Endothelial cell of umbilical vein (primary cell): Measurements from ENCODE around the gene TBC1D5. TPM values are rescaled to one million over a fixed set of nuclear protein-coding genes. Genes with fewer than 3 reads are reported as not detected.

ENCODE experiments used
- BruUV-seq: library from RNA; stranded (reverse); fragments of 400-500 nt; replicated peaks from 2 replicates; lab custom pipeline; 2021; lab: Mats Ljungman, UMichigan
- CTCF ChIA-PET: fragments of 300-600, 350-600 bp; sonication (Branson Sonifier 250); formaldehyde crosslinking; loops from one replicate; lab custom pipeline; 2021; ENCODE audit warnings: antibody characterized with exemption, inconsistent platforms; lab: Charles Lee
- POLR2A ChIA-PET: fragments of 300-600, 350-600 bp; sonication (Branson Sonifier 250); formaldehyde crosslinking; loops from one replicate; lab custom pipeline; 2021; ENCODE audit warnings: antibody characterized with exemption, inconsistent platforms; lab: Charles Lee
- DNase-seq: peaks from one replicate; pipeline ENCODE4 v3.0.0-alpha.2; 2011; ENCODE audit warnings: low read depth, low spot score
- FAIRE-seq: peaks from 2 replicates; lab custom pipeline; 2011; peaks lifted over from hg19 to GRCh38; lab: Jason Lieb, UNC
- H2AFZ ChIP-seq: 2 replicates; pipeline ENCODE4 v1.6.0; 2012; ENCODE audit warnings: low read depth, low read length, control low read depth, inconsistent platforms
- H3K27ac ChIP-seq: 2 replicates; pipeline ENCODE4 v1.5.1; 2011; ENCODE audit warnings: low read depth, mild to moderate bottlenecking, control low read depth, low read length, moderate library complexity; ENCODE audit not compliant: insufficient read depth
- H3K27me3 ChIP-seq, 2 experiments: 2 replicates each; pipeline versions ENCODE4 v1.6.0 to v1.6.1; 2011; ENCODE audit warnings: low read length in 2 of 2, mixed read lengths in 1 of 2; ENCODE audit not compliant: control insufficient read depth in 2 of 2, insufficient read depth in 2 of 2
- H3K36me3 ChIP-seq, 2 experiments: 2 replicates in 1 of 2; 3 replicates in 1 of 2; pipeline ENCODE4 v1.5.1; 2011; ENCODE audit warnings: low read length in 2 of 2, mild to moderate bottlenecking in 1 of 2, moderate library complexity in 1 of 2; ENCODE audit not compliant: control insufficient read depth in 2 of 2, insufficient read depth in 2 of 2; ENCODE audit errors: extremely low read depth in 1 of 2
- H3K4me1 ChIP-seq: 3 replicates; pipeline ENCODE4 v1.5.1; 2011; ENCODE audit warnings: mild to moderate bottlenecking, low read length; ENCODE audit not compliant: control insufficient read depth, insufficient read depth; ENCODE audit errors: extremely low read depth
- H3K4me2 ChIP-seq: 2 replicates; pipeline ENCODE4 v1.6.1; 2011; ENCODE audit warnings: low read length, control low read depth, mixed read lengths; ENCODE audit not compliant: insufficient read depth
- H3K4me3 ChIP-seq, 3 experiments: fragments of 200-600 bp in 1 of 3; sonication (generic), shearing (Covaris generic) in 1 of 3; replicated peaks in 1 of 3; 2 replicates each; pipeline ENCODE4 v1.5.1; 2011 to 2016; ENCODE audit warnings: control low read depth in 3 of 3, low read length in 3 of 3, mild to moderate bottlenecking in 2 of 3, inconsistent platforms in 1 of 3, low read depth in 1 of 3, moderate library complexity in 1 of 3; ENCODE audit not compliant: insufficient read depth in 1 of 3
- H3K79me2 ChIP-seq: 2 replicates; pipeline ENCODE4 v1.6.0; 2012; ENCODE audit warnings: low read length, inconsistent platforms; ENCODE audit not compliant: control insufficient read depth, insufficient read depth
- H3K9ac ChIP-seq: replicated peaks from 2 replicates; pipeline ENCODE3; 2011; ENCODE audit warnings: low read length, control low read depth; ENCODE audit not compliant: insufficient read depth; ENCODE audit errors: extremely low read depth
- H3K9me1 ChIP-seq: replicated peaks from 3 replicates; pipeline ENCODE4 v1.6.0; 2011; ENCODE audit warnings: mild to moderate bottlenecking, low read length; ENCODE audit not compliant: control insufficient read depth, insufficient read depth; ENCODE audit errors: extremely low read depth
- H3K9me3 ChIP-seq: replicated peaks from 2 replicates; pipeline ENCODE4 v1.5.1; 2012; ENCODE audit warnings: low read length, inconsistent platforms; ENCODE audit not compliant: control insufficient read depth, insufficient read depth
- H4K20me1 ChIP-seq: replicated peaks from 2 replicates; pipeline ENCODE3; 2011; ENCODE audit warnings: mild to moderate bottlenecking, low read length; ENCODE audit not compliant: control insufficient read depth, insufficient read depth; ENCODE audit errors: extremely low read depth
- CTCF ChIP-seq, 2 donors: IDR thresholded peaks; 1 replicate in 1 of 2; 2 replicates in 1 of 2; pipeline ENCODE4 v1.5.1; 2011; ENCODE audit warnings: low read length in 2 of 2, mild to moderate bottlenecking in 2 of 2, moderate library complexity in 2 of 2, control low read depth in 1 of 2, inconsistent platforms in 1 of 2, low read depth in 1 of 2; ENCODE audit not compliant: insufficient read depth in 1 of 2; ENCODE audit errors: extremely low read depth in 1 of 2
- MAX ChIP-seq: IDR thresholded peaks from 2 replicates; pipeline ENCODE4 v1.6.1; 2011; ENCODE audit not compliant: insufficient read depth, insufficient read length
- POLR2A ChIP-seq: IDR thresholded peaks from 2 replicates; pipeline ENCODE4 v1.6.1; 2012; ENCODE audit warnings: low read depth, mild to moderate bottlenecking, control low read depth, low read length
- dilution Hi-C: fragments of 300-500 bp; cut with MboI; formaldehyde crosslinking; loops from one replicate; pipeline ENCODE4 v1.15.0; 2019; ENCODE audit warnings: low sequenced_read_pairs; ENCODE audit not compliant: extremely low pct_ligation_motif_present
- intact Hi-C: fragments of 100-400 bp; cut with micrococcal nuclease; formaldehyde crosslinking; loops from one replicate; pipeline ENCODE4 v1.10.0; 2022
- polyA plus RNA-seq, 4 experiments: library from polyadenylated mRNA; depleted of rRNA in 3 of 4; stranded (reverse) in 3 of 4; unstranded in 1 of 4; fragments of >200 nt; gene quantifications; 2 replicates each; pipeline versions ENCODE4 v1.2.1 to v1.2.3, GENCODE V29; 2011 to 2012; ENCODE audit warnings: missing spikeins in 1 of 4
- total RNA-seq: library from RNA; stranded (reverse); gene quantifications from 2 replicates; pipeline ENCODE4 v1.2.3, GENCODE V29; 2021

TBC1D5 gene
- total and polyA plus RNA-seq, 2 donors (not counting 3 experiments of a cell fraction or from before 2014, with no cell fraction given): 17.5 to 44.7 TPM

GRCh38 chr3:17175187-17175807 is 567.1 kb downstream of the TBC1D5 start:
- no peaks in the 10 kb centered on the region for H3K4me1 ChIP-seq
- H3K4me2 ChIP-seq: no peak overlapping the region
- no peaks in the 10 kb centered on the region for H3K27me3 ChIP-seq
- ChIA-PET POLR2A (no interaction called here), CTCF (interaction anchor here (0.6 to 1.0 kb wide), 4 partner anchors 9 to 291 kb away, joined by 3 to 4 read pairs (median 3); no protein-coding TSS in a partner anchor)
- no peaks in the 10 kb centered on the region for H3K79me2 ChIP-seq
- no peak for TF ChIP-seq CTCF (IDR thresholded peaks at IDR 0.05; ENCODE audit: extremely low read depth in 1 of 2, insufficient read depth in 1 of 2, low read depth in 1 of 2, low read length in 2 of 2)
- no peak for TF ChIP-seq MAX
- H3K27ac ChIP-seq: no peak overlapping the region
- H3K9ac ChIP-seq: no peak overlapping the region
- H3K4me3 ChIP-seq: no peak overlapping the region
- no peak overlapping the region for H2AFZ ChIP-seq
- intact Hi-C loops (no loop called here), dilution Hi-C loops (no loop called here)
- BruUV-seq: no TSS peak
- H3K36me3 ChIP-seq: no peaks in the 10 kb centered on the region
- FAIRE-seq (no peak), DNase-seq (no peak)
- H4K20me1 ChIP-seq: no peaks in the 10 kb centered on the region
- no peaks in the 10 kb centered on the region for H3K9me3 ChIP-seq
- H3K9me1 ChIP-seq: no peaks in the 10 kb centered on the region

GRCh38 chr3:17166369-17166768 is 576.1 kb downstream of the TBC1D5 start:
- Histone ChIP-seq H3K9ac (no peak overlapping the region), H3K79me2 (no peaks in the 10 kb centered on the region), H3K9me1 (no peaks in the 10 kb centered on the region), H3K9me3 (no peaks in the 10 kb centered on the region), H4K20me1 (no peaks in the 10 kb centered on the region), H2AFZ (no peak overlapping the region), H3K4me2 (no peak overlapping the region), H3K36me3 (peaks cover 0 to 8% of the 10 kb centered on the region in 2 experiments), H3K4me1 (no peaks in the 10 kb centered on the region), H3K27ac (no peak overlapping the region), H3K27me3 (no peaks in the 10 kb centered on the region), H3K4me3 (no peak overlapping the region)
- CTCF ChIA-PET: interaction anchor here (1.0 to 1.4 kb wide), 3 partner anchors 9 to 338 kb away, joined by 3 to 4 read pairs (median 4); no protein-coding TSS in a partner anchor
- FAIRE-seq (no peak), DNase-seq (no peak)
- dilution Hi-C loops: no loop called here
- BruUV-seq: no TSS peak
- intact Hi-C loops: no loop called here
- POLR2A ChIA-PET: no interaction called here
- TF ChIP-seq CTCF (IDR thresholded peaks at IDR 0.05; ENCODE audit: extremely low read depth in 1 of 2, insufficient read depth in 1 of 2, low read depth in 1 of 2, low read length in 2 of 2): no peak
- no peak for TF ChIP-seq POLR2A
- TF ChIP-seq MAX: no peak
